Vagina (tissue), 2 donors: Measurements from ENCODE around the gene LSG1.

Source experiments
- CTCF ChIP-seq, 3 experiments: fragments of 450-650 bp in 2 of 3; fragments of 200-600 bp in 1 of 3; sonication (generic) in 1 of 3; IDR thresholded peaks; one replicate each; pipeline ENCODE4 v1.5.1; 2017 to 2019; ENCODE audit warnings: antibody characterized with exemption in 3 of 3, mild to moderate bottlenecking in 2 of 3, moderate library complexity in 2 of 3
- POLR2A ChIP-seq, 2 donors: fragments of 450-650 bp; IDR thresholded peaks; one replicate each; pipeline ENCODE4 v1.6.1; 2017; ENCODE audit warnings: antibody characterized with exemption in 2 of 2, mild to moderate bottlenecking in 2 of 2, moderate library complexity in 2 of 2
- POLR2AphosphoS5 ChIP-seq, 2 donors: sonication (generic); formaldehyde crosslinking; IDR thresholded peaks; one replicate each; pipeline ENCODE4 v1.9.0; 2017; ENCODE audit warnings: antibody characterized with exemption in 2 of 2, mild to moderate bottlenecking in 2 of 2, low read depth in 1 of 2; ENCODE audit not compliant: insufficient read depth in 1 of 2

GRCh38 chr3:194618858-194619608 lies 53.0 kb downstream of the LSG1 start:
- TF ChIP-seq CTCF (IDR thresholded peaks at IDR 0.05) (no peak), POLR2AphosphoS5 (IDR thresholded peaks at IDR 0.05; ENCODE audit: insufficient read depth in 1 of 2, low read depth in 1 of 2) (no peak), POLR2A (IDR thresholded peaks at IDR 0.05) (no peak)
